GM18499 (cell line): Measurements from ENCODE around the gene DUSP15.
"Not testable (repeated sequence)": the region's sequence is repeated elsewhere in the genome, so short reads cannot be mapped to it uniquely, and the experiment has no call there.

ENCODE experiments used
- ATAC-seq: cut with Tn5 transposase; IDR thresholded peaks from one replicate; pipeline ENCODE4 v1.9.1; 2021; ENCODE audit warnings: moderate number of reproducible peaks; ENCODE audit not compliant: insufficient read depth, unreplicated experiment

Gene DUSP15

DNA sequence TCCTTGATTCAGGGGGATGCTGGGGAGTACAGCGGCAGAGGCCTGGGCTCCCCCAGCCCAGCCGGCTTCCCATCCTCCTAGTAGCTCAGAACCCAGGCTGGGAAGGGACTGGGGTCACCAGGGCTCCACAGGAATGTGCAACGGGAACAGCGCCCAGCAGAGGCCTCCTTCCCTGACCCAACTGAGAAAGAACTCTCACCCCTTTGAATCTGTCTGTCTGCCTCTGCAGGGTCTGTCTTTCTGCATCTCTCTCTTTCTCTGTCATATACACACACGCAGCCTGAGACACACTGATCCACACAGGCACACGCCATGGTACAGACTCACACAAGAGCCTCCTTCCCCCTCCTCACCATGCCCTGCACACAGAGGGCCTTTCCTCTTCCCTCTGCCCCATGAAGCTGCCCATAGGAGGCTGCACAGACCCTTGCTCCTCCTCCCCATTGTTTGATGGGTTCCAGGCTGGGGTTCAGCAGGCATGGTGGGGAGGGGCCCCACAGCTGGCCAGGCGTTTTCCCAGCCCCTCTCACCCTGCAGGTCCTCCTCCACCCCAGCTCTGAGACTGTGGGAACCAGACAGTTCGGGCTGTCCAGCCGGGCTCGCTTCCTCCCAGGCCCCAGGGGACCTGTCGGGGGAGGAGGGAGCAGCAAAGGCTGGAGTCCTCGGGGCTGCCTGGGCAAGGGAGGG, 27.7 kb downstream of the DUSP15 start:
- ATAC-seq, result no peak

DNA sequence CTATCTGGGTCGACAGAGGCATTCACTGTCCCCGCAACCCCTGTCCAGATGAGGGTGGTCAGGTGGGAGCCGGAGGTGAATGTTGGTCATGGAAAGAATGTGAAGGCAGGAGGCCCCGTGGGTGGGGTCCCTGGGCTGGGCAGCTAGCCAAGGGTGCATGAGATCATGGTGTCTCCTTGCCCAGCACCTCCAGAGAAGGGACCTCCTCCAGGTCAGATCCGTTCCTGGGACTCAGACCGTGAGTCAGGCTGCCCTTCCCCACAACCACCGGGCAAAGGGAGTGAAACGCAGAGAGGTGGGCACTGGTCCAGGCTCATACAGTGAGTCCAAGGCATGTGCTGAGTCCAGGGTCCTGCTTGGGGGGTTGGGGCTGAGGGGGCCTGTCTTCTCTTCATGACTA, 28.4 kb downstream of the DUSP15 start:
- no peak for ATAC-seq

DNA sequence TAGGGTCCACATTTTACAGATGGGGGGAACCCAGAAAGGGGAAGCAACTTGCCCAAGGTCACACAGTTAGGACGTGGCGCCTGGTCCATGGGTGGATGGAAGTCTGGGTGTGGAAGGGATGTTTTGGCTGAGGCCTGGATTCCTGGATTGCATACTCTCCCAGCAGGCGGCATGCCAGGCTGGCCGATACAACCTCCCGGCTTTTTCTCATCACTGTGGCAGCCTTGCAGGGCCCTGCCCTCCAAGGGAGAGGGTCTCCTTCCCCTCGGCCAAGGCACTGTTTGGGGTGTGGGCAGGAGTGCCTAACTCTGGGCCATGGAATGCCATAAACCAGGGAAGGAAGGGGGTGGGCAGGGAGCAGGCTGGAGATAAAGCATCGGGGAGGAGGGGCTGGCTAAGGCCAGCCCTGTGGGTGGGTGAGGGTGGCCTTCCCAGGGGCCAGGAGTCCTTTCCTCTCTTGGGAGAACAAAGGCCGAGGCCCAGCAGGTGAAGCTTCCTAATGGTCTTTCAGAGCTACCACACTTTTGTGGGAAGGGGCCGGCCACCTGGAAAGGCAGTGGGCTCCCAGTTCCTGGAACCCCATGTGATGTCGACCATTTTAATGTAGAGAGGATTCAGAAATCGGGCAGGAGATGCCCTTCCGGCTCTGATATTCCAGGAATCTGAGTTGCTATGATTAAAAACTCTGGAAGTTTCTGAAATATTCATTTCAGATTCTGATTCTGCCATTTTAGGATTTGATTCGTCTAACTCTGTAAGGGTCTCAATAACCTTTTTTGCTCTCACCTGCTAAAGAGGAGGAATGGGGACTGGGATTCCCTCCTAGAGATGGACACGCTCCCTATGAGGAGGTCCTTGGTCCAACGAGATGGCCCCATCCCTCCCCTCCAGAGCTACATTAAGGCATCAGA, 29.2 kb downstream of the DUSP15 start:
- ATAC-seq, result no peak

DNA sequence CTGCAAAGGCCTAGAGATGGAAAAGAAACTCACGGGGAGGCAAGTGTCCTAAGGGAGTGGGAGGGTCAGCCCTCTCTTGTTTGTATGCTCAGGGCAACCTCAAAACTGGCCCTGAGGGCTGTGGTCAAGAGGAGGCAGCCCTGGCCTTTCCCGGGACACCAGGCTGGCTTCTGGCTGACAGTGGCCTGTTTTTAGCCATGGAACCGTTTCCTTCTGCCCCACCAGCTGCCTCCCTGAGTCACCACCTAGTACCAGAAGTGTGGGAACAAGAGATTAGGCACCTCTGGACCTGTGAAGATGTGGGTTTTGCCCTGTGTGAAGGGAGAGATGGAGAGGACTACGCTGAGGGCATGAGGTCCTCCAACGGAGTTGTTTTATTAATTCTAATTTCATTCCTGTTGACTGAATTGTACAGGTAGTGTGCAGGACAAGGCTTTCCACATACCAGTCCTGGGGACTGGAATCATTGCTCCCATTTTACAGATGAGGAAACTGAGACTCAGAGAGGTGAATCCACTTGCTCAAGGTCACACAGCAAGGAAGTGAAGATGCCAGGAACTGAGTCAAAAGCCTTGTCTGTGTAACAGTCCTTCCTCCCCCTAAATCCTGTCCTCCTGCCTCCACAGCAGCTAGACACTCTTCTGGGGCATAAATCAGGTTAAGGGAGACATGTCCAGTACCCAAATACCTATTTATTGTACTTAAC, 30.4 kb downstream of the DUSP15 start:
- no peak for ATAC-seq

DNA sequence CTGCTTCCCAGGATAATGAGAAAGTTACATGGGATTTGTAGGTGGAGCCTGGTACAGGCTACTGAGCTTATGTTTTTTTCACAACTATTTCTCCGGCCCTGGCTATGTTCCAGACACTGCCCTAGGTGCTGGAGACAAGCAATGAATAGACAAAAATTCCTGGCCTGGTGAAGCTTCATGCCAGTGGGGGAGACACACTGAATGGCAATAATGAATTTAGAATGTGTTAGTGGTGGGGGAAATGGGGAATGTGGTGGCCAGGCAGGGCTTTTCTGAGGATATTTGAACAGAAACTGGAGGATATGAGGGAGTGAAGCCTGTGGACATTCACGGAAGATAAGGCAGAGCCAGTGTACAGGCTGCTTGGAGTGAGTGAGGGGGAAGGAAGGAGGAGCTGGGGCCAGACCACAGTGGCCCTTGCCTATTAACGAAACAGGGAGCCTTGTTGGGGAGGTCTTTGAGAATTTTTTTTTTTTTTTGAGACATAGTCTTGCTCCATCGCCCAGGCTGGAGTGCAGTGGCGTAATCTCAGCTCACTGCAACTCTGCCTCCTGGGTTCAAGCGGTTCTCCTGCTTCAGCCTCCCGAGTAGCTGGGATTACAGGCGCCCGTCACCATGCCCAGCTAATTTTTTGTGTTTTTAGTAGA, 31.6 kb downstream of the DUSP15 start:
- no peak for ATAC-seq

DNA sequence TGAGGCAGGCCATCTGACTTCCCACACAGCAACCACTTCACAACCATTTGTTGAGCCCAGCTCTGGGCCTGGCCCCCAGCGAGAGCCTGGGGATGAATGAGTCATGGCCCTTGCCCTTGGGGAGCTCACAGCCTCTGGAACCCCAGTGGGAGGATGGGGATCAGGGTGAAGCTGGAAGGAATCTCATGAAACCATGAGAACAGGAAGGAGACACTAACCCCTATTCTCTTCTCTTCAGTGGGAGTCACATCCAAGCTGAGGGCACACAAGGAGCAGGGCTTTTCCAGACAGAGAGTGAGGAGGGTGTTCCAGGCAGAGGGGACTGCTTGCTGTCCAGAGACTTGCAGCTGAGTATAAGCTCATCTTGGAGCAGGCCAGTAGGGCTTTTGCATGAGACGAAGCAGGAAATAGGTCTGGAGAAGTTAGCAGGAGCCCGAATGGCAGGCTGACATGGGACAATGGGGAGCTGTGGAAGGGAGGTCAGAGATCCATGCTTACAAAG, 32.4 kb downstream of the DUSP15 start:
- ATAC-seq, result no peak

DNA sequence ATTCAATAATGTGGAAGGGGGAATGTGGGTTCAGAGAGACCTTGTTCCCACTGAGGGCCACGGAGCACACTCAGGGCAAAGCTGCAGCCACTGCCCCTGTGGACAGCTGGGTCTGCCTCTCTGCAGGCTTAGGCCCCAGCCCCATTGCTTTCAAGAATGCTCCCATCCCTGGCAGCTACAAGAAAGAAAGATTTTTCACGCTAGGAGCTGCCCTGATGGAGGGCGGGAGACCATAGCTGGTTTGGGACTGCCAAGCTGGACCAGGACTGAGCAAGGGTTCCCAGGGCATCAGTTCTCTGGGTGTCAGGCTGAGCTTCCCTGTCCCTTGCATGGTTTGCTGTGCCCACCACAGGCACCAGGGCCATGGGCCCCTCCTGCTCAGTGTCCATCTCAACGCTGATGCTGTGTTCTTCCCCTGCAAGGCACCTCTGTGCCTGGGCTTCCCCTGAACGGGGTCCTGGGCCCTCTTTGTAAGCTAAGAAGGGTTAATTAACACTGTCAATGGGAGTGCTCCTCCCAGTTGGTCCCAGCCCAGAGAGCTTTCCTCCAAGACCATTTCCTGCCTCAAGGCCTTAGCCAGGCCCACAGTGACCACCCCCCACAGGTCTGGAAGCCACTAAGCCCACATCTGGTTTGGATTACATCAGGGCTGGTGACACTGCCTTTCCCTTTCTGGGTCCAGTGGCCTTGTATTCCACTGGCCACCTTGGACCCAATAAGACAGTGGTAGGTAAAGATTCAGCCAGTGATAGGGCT, 33.3 kb downstream of the DUSP15 start:
- ATAC-seq, result no peak

DNA sequence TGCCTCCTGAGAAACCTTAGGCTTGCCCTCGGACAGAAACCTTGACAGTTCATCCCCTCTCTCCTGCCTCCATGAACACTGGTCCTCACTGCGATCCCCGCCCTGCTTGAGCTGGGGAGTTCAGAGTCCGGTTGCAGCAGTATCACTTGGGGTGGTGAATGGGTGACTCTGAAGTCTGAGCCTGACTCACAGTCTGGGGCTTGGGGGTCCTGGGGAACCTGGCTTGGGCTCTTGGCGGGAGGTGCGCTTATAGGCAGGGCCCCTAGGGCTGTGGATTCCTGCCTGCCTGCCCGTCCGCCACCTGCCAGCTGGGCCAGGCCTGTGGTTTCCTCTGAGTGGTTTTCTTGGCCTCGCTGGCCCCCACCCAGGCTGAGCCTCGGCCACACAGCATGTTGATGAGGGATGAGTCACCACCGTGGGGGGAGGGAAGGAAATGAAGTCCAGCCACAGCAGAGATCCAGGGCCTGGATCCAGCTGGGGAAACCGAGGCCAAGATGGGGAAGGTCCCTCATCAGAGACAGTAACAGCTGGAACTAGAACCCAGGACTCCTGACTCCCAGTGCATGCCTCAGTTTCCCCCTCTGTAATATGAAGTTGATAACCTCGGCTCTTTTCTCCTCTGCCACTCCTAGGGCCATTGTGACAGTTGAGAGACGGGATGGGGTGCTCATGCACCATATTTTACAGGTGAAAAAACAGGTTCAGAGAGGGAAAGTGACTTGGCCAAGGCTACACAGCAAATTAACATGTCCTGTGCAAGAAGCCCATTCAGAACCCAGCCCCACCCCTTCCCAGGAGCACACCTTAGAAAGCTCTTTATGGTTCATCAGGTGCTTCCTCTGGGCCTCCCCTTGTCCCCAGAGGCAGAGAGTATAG, 34.1 kb downstream of the DUSP15 start:
- peak; percentile 50 for ATAC-seq

DNA sequence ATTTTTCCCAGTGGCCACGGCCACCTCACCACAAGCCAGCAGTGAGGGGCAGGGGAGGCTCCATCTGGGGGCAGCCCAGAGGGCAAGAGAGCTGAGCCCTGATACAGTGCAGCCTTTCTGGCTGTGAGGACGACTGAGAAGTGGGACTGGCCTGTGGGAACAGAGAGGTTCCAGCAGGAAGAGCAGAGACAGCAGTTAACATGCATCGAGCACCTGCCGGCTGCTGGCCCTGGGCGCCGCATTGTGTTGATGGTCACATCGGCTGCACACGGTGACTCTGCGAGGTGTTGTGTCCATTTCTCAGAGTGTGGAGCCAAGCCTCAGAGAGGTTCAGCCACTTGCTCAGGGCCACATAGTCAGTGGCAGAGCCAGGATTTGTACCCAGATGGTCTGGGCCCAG, 34.8 kb downstream of the DUSP15 start:
- no peak for ATAC-seq

DNA sequence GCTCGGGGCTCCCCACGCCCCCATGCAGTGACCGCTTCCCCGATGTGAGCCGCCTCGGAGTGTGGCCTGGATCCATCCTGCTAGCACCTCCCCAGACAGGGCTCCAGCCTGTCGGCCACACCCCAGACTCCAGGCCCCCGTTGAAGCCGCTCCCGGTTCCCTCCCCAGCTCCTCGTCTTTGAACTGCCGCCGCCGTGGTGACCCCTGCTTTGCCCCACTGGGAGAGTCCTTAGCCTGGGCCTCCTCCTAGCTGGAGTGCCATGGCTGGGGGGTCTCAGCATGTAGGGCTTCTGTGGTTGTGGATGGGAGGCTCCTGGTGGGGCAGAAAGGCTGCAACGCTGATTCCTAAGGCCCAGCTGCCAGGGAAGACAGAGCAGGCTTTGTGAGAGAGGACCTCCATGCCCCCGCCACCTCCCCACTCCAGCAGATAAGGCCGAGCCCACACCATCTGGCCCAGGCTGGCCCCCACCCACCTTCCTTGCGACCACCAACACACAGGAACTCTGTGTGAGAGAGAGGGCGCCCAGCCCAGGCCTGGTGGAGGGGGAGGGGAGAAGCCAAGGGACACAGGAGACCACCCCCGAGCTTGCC, 36.3 kb downstream of the DUSP15 start:
- ATAC-seq, result no peak

DNA sequence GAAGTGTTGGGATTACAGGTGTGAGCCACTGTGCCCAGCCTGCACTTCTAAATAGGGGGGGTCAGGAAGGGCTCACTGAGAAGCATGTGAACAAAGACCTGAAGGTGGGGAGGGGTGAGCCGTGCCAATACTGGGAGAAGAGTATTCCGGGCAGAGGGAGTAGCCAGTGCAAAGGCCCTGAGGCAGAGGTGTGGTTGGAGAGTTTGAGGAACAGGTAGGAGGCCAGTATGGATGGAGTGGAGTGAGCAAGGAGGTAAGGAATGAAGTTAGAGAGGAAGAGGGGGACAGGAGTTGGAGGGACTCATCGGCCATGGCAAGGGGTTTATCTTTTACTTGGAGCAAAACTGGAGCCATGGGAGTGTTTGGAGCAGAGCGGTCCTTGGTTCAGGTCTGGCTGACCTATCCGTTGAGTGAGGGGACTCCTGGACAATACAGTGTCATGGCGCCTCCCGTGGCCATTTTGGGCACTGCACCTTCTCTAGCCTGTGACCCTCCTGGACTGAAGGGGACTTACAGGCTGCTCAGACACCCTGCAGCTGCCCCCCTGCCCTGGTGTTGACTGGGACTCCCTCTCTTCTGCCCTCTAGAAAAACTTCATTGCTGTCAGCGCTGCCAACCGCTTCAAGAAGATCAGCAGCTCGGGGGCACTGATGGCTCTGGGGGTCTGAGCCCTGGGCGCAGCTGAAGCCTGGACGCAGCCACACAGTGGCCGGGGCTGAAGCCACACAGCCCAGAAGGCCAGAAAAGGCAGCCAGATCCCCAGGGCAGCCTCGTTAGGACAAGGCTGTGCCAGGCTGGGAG, 37.0 kb downstream of the DUSP15 start:
- ATAC-seq, result no peak

DNA sequence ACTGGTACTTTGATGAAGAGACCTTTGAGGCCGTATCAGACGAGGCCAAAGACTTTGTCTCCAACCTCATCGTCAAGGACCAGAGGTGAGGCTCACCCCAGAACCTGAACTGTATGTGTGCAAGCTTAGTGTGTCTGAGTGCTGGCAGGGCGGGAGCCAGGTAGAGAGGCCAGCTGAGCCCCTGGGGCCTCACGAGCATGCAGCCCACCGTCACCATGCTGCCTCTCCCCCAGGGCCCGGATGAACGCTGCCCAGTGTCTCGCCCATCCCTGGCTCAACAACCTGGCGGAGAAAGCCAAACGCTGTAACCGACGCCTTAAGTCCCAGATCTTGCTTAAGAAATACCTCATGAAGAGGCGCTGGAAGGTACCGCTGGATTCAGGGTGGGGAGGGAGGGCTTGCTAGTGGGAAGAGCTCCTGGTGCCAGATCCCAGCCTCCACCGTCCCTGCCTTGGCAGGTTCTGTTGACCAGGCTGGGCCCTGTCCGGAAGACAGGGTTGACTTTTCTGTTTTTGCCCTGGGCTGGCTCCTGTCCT, 38.5 kb downstream of the DUSP15 start:
- no peak for ATAC-seq

DNA sequence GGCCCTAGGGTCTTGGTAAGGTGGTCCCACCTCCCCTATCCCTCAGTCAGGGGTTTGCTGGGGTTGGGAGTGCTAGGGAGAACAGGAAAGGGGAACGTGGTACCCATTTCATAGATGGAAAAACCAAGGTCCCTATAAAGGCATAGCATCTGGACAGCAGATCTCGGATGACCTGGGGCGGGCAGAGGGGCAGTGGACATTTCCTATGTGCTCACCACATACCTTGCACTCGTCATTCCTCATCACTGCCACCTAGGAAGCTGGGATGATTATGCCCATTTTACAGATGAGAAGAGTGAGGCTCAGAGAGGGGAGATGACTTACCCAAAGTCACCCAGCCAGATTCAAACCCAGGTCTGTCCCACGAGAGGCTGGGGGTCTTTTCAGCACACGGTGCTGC, 39.1 kb downstream of the DUSP15 start:
- no peak for ATAC-seq

DNA sequence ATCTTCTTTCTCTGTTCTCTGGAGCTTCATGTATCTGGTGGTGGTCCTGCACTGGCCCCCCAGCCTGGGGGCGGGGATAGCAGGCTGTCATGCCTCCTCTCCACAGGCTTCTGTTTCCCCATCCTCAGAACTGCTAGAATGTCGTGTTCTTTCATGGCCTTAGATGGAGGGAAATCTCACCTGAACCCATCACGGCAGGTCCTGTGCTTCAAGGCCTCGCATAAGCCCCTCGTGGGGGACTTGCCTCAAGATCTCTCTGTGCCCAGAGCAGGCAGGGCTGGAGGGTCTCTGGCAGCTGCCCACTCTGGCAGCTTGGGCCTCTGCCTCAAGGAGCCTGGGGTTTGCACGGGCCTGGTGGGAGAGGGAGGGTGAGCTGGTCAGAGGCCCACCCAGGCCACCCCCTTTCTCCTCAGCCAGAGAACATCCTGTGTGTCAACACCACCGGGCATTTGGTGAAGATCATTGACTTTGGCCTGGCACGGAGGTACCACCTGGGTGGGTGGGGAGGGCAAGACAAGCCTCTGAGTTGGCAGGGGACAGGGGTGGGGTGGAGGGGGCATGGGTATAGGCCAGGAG, 39.8 kb downstream of the DUSP15 start:
- ATAC-seq, result no peak

DNA sequence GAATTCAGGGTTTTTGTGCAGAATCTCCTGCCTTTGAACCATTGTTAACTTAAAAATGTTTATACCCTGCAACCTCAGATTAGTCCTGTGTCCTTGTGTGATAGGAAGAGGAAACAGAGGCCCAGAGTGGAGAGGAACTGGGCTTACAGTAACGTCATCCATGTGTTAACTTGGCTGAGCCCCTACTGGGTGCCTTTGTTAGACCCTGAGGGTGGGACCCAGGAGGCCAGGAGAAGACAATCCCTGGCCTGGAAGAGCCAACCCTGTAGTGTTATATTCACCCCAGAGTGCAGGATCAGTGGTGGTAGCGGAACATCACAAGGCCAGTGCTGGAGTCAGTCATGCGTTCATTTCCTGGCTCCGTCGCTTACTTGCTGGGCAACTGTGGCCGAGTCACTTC, 40.6 kb downstream of the DUSP15 start:
- no peak for ATAC-seq

DNA sequence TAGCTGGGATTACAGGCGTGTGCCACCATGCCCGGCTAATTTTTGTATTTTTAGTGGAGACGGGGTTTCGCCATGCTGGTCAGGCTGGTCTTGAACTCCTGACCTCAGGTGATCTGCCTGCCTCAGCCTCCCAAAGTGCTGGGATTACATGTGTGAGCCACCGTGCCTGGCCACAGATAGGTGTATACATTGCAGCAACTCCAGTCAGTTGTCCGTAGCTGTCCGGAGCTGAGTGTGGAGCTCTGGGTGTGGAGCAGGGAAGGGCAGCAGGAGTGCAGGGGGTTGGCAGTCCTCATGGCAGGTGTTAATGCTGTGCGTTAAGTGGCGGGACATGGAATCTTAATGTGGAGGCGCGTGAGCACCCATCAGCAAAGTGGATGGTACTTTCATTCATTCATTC, 42.3 kb downstream of the DUSP15 start:
- ATAC-seq, result not testable (repeated sequence)

DNA sequence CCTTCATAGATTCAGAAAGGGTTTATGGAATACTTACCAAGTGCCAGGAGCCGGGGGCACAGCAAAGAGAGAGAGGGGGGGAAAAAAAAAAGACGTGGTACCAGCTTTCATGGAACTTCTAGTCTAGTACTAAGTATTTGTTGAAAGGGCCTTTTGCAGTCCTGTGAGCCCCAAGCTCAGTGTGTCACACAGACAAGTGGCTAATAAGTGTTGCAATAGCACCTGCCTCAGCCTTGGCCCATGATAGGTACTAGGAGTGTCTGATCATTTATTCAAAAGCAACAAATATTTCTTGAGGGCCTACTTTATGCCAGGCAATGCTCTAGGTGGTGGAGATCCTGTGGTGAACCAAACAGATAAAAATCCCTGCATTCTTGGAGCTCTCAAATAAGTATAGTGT, 43.3 kb downstream of the DUSP15 start:
- ATAC-seq, result no peak
